Measurements from ENCODE around the gene HOXA1. TPM values are rescaled to one million over a fixed set of nuclear protein-coding genes. Genes with fewer than 3 reads are reported as not detected.
A peak's percentile ranks its signal among the peaks of the same experiment; 100 is the strongest.

Gene HOXA1
- total RNA-seq, 1 experiment from 2014 or later, result 0.24 TPM

DNA sequence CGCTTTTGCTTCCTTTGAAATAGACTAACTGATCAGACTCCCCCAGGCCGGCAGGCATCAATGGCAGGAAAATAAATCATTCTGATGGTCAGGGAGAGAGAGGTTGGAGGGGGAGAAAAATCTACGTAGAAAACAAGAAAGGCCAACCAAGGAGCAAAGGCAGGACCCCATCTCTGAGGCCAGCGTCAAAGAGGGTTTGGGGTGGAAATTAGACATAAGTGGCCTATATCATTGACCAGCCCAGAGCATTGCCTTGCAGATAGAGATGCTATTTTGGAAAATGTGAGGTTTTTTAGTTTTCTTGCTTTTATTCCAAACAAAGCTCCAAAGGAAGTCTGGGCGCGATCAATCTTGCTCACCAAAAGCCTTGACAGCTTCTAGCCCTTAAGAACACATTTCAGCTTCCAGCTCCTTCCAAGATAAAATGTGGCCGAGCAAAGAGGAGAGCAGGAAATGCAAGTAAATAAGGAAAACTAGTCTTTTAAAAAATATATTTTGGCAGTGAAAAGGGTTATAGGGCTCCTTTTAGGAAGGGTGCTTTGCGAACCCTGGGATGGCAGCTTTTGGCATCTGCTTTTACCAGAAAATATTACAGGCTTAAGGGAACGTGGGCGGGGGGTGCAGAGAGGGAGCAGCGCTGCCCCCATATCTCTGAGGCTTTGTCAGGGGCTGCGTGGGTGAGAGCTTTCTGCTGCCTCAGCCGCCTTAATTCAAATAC lies 8.7 kb upstream of the HOXA1 start:
- H3K4me1 Mint-ChIP-seq (ENCODE audit: low read depth, unreplicated experiment), result peaks cover 29% of the 10 kb centered on the region
- no peaks in the 10 kb centered on the region for H3K9me3 Mint-ChIP-seq (ENCODE audit: low read depth, unreplicated experiment)
- H3K27ac Mint-ChIP-seq (ENCODE audit: unreplicated experiment), result no peak overlapping the region
- BruUV-seq (replicated peaks), result no TSS peak
- H3K36me3 Mint-ChIP-seq (ENCODE audit: insufficient read depth, unreplicated experiment), result peaks cover 8% of the 10 kb centered on the region
- no peak overlapping the region for H3K4me3 Mint-ChIP-seq (ENCODE audit: low read depth, unreplicated experiment)
- DNase-seq, result no peak
- intact Hi-C loops (cut with micrococcal nuclease; ENCODE audit: unreplicated experiment), result no loop called here
- TF ChIP-seq CTCF (IDR thresholded peaks at IDR 0.05; ENCODE audit: unreplicated experiment), result no peak
- H3K27me3 Mint-ChIP-seq (ENCODE audit: unreplicated experiment), result peaks cover 28% of the 10 kb centered on the region
- CTCF ChIA-PET, result no interaction called here

GRCh38 chr7:27103489-27104226 lies 7.9 kb upstream of the HOXA1 start:
- peak overlapping the region; percentile 9 for H3K27ac Mint-ChIP-seq (ENCODE audit: unreplicated experiment)
- peaks cover 28% of the 10 kb centered on the region for H3K27me3 Mint-ChIP-seq (ENCODE audit: unreplicated experiment)
- TF ChIP-seq CTCF (IDR thresholded peaks at IDR 0.05; ENCODE audit: unreplicated experiment), result no peak
- H3K9me3 Mint-ChIP-seq (ENCODE audit: low read depth, unreplicated experiment), result no peaks in the 10 kb centered on the region
- no peak for DNase-seq
- H3K4me1 Mint-ChIP-seq (ENCODE audit: low read depth, unreplicated experiment), result peaks cover 38% of the 10 kb centered on the region
- H3K4me3 Mint-ChIP-seq (ENCODE audit: low read depth, unreplicated experiment), result peak overlapping the region; percentile 60
- H3K36me3 Mint-ChIP-seq (ENCODE audit: insufficient read depth, unreplicated experiment), result peaks cover 16% of the 10 kb centered on the region
- CTCF ChIA-PET, result no interaction called here
- intact Hi-C loops (cut with micrococcal nuclease; ENCODE audit: unreplicated experiment), result no loop called here
- BruUV-seq (replicated peaks), result no TSS peak

- TF ChIP-seq CTCF (IDR thresholded peaks at IDR 0.05; ENCODE audit: unreplicated experiment), result no peak
- Mint-ChIP-seq H3K4me1 (ENCODE audit: low read depth, unreplicated experiment) (peaks cover 46% of the 10 kb centered on the region), H3K4me3 (ENCODE audit: low read depth, unreplicated experiment) (peak within 1 kb of the TSS; percentile 60), H3K9me3 (ENCODE audit: low read depth, unreplicated experiment) (no peaks in the 10 kb centered on the region), H3K36me3 (ENCODE audit: insufficient read depth, unreplicated experiment) (peaks cover 22% of the 10 kb centered on the region), H3K27ac (ENCODE audit: unreplicated experiment) (peak within 1 kb of the TSS; percentile 9), H3K27me3 (ENCODE audit: unreplicated experiment) (peaks cover 28% of the 10 kb centered on the region)
- no TSS peak for BruUV-seq (replicated peaks)
- intact Hi-C loops (cut with micrococcal nuclease; ENCODE audit: unreplicated experiment), result no loop called here
- no peak for DNase-seq
- CTCF ChIA-PET, result no interaction called here
These were observed 7.0 kb upstream of the HOXA1 start, which contains the start of gene HOXA2 for GRCh38 chr7:27102581-27103442. TSS of gene HOXA2 (minus strand) at chr7:27102683. CDS start at chr7:27102500, 183 bp downstream.

DNA sequence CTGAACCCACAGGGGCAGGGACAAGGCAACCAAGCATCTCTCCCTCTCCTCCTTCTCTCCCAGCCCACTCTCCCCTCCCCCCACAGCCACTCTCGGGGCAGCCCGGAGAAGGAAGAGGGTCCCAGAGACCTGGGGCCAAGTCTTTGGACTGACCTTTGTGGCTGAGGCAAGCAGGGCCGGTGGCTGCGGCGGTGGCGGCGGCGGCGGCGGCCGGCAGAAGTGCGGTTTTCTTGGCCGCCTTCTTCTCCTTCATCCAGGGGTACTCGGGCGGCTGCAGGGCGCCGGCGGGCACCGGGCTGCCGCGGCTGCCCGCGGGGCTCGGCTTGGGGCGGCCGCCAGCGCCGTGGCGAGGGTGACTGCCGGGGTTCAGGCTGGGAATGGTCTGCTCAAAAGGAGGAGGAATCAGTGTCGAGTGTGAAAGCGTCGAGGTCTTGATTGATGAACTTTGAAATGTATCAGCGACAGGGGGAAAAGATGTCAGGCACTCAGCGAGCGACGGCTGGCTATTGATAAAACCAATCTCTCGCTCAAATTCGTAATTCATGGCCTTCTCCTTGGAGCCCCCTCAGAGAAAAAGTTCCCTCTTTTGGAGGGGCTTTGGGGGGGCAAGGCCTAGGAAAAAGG lies 6.3 kb upstream of the HOXA1 start:
- Mint-ChIP-seq H3K36me3 (ENCODE audit: insufficient read depth, unreplicated experiment) (peaks cover 17% of the 10 kb centered on the region), H3K9me3 (ENCODE audit: low read depth, unreplicated experiment) (no peaks in the 10 kb centered on the region), H3K4me1 (ENCODE audit: low read depth, unreplicated experiment) (peaks cover 53% of the 10 kb centered on the region), H3K27ac (ENCODE audit: unreplicated experiment) (no peak overlapping the region), H3K27me3 (ENCODE audit: unreplicated experiment) (peaks cover 28% of the 10 kb centered on the region), H3K4me3 (ENCODE audit: low read depth, unreplicated experiment) (no peak overlapping the region)
- no peak for DNase-seq
- TF ChIP-seq CTCF (IDR thresholded peaks at IDR 0.05; ENCODE audit: unreplicated experiment), result no peak
- no TSS peak for BruUV-seq (replicated peaks)
- CTCF ChIA-PET, result no interaction called here
- intact Hi-C loops (cut with micrococcal nuclease; ENCODE audit: unreplicated experiment), result no loop called here

All from Calu3 (cell line).